Mesothelial cell of epicardium (in vitro differentiated cells): ENCODE measurements around the gene TBX19. TPM values are rescaled to one million over a fixed set of nuclear protein-coding genes. Genes with fewer than 3 reads are reported as not detected.
"Not testable (repeated sequence)": the region's sequence is repeated elsewhere in the genome, so short reads cannot be mapped to it uniquely, and the experiment has no call there.

Experiments used
- DNase-seq, 2 experiments: peaks; one replicate each; pipeline ENCODE4 v3.0.0; 2021; ENCODE audit warnings: low spot score in 2 of 2; ENCODE audit not compliant: unreplicated experiment in 2 of 2
- H3K27ac Mint-ChIP-seq: 2 replicates; pipeline ENCODE4 v1.8.0; 2021; ENCODE audit warnings: mixed read lengths
- H3K27me3 Mint-ChIP-seq: 2 replicates; pipeline ENCODE4 v1.8.0; 2021; ENCODE audit warnings: low read depth, mixed read lengths
- H3K36me3 Mint-ChIP-seq: 2 replicates; pipeline ENCODE4 v1.8.0; 2021; ENCODE audit warnings: mixed read lengths
- H3K4me1 Mint-ChIP-seq: 2 replicates; pipeline ENCODE4 v1.8.0; 2021; ENCODE audit warnings: mixed read lengths
- H3K4me3 Mint-ChIP-seq: 2 replicates; pipeline ENCODE4 v1.8.0; 2021; ENCODE audit warnings: mild to moderate bottlenecking, moderate library complexity, mixed read lengths
- H3K9me3 Mint-ChIP-seq: 2 replicates; pipeline ENCODE4 v1.8.0; 2021; ENCODE audit warnings: mixed read lengths
- CTCF ChIP-seq: fragments of 200-600 bp; sonication (generic); IDR thresholded peaks from one replicate; pipeline ENCODE4 v1.5.0; 2021; ENCODE audit warnings: antibody characterized with exemption; ENCODE audit not compliant: unreplicated experiment
- total RNA-seq: library from RNA; stranded (reverse); gene quantifications from 3 replicates; pipeline ENCODE4 v1.2.1, GENCODE V29; 2021

TBX19 gene
- total RNA-seq, 1 donor from 2014 or later: 2.4 TPM

- no peak for TF ChIP-seq CTCF
- H3K36me3 Mint-ChIP-seq: peaks cover 1% of the 10 kb centered on the region
- no peak for DNase-seq
- no peak overlapping the region for H3K4me3 Mint-ChIP-seq
- peaks cover 11% of the 10 kb centered on the region for H3K9me3 Mint-ChIP-seq
- H3K4me1 Mint-ChIP-seq: no peaks in the 10 kb centered on the region
- no peaks in the 10 kb centered on the region for H3K27me3 Mint-ChIP-seq
- H3K27ac Mint-ChIP-seq: no peak overlapping the region
These were observed 67.6 kb downstream of the TBX19 start for GRCh38 chr1:168348146-168348709.

- H3K36me3 Mint-ChIP-seq, H3K27me3 Mint-ChIP-seq, DNase-seq, H3K27ac Mint-ChIP-seq, H3K9me3 Mint-ChIP-seq, H3K4me1 Mint-ChIP-seq: not testable (repeated sequence)
- H3K4me3 Mint-ChIP-seq: peak overlapping the region; percentile 39
These were observed 73.9 kb downstream of the TBX19 start for GRCh38 chr1:168354335-168355269.

- no peaks in the 10 kb centered on the region for H3K27me3 Mint-ChIP-seq
- DNase-seq: no peak
These were observed 79.7 kb downstream of the TBX19 start for GRCh38 chr1:168360151-168361021.

GRCh38 chr1:168361252-168361651 lies 80.6 kb downstream of the TBX19 start:
- H3K9me3 Mint-ChIP-seq: no peaks in the 10 kb centered on the region
- peaks cover 16% of the 10 kb centered on the region for H3K4me1 Mint-ChIP-seq
- H3K4me3 Mint-ChIP-seq: no peak overlapping the region
- TF ChIP-seq CTCF: no peak
- peak overlapping the region; percentile 2 for H3K27ac Mint-ChIP-seq
- H3K27me3 Mint-ChIP-seq: no peaks in the 10 kb centered on the region
- DNase-seq: no peak
- no peaks in the 10 kb centered on the region for H3K36me3 Mint-ChIP-seq

More at GRCh38 chr1:168360151-168361021, 79.7 kb downstream of the TBX19 start:
- no peaks in the 10 kb centered on the region for H3K9me3 Mint-ChIP-seq
- H3K4me1 Mint-ChIP-seq: peaks cover 16% of the 10 kb centered on the region
- no peak overlapping the region for H3K4me3 Mint-ChIP-seq
- TF ChIP-seq CTCF: no peak
- no peaks in the 10 kb centered on the region for H3K36me3 Mint-ChIP-seq
- peak overlapping the region; percentile 92 for H3K27ac Mint-ChIP-seq

GRCh38 chr1:168362991-168363390 lies 82.3 kb downstream of the TBX19 start:
- Mint-ChIP-seq H3K27ac (no peak overlapping the region), H3K9me3 (no peaks in the 10 kb centered on the region), H3K4me1 (peaks cover 16% of the 10 kb centered on the region), H3K4me3 (no peak overlapping the region), H3K27me3 (no peaks in the 10 kb centered on the region), H3K36me3 (no peaks in the 10 kb centered on the region)
- TF ChIP-seq CTCF: no peak
- DNase-seq: no peak

Other genes with a start within 250 kb of the TBX19 start
- gene GPR161, start 143.9 kb upstream of the TBX19 start, total RNA-seq: 34.6 to 36.4 TPM (median 35.1 TPM) in 3 replicates
- 26.9 to 28.9 TPM (median 28.2 TPM) in 3 replicates for gene TIPRL, start 101.9 kb upstream of the TBX19 start, total RNA-seq
- gene SFT2D2, start 54.9 kb upstream of the TBX19 start, total RNA-seq: 60.2 to 65.1 TPM (median 61.8 TPM) in 3 replicates